Liver (tissue), 9 donors: Measurements from ENCODE around the gene NUDT4. TPM values are rescaled to one million over a fixed set of nuclear protein-coding genes. Genes with fewer than 3 reads are reported as not detected.

Source experiments
- DNase-seq: peaks from one replicate; pipeline ENCODE4 v3.0.0-alpha.2; 2017; ENCODE audit warnings: low spot score
- H3K27ac ChIP-seq, 2 donors: one replicate each; pipeline ENCODE4 v1.7.0; 2013; ENCODE audit warnings: inconsistent platforms in 2 of 2, low read length in 2 of 2, control low read depth in 1 of 2, low read depth in 1 of 2, mild to moderate bottlenecking in 1 of 2
- H3K27me3 ChIP-seq, 4 donors: one replicate each; pipeline versions ENCODE4 v1.6.1 to v1.7.0; 2013; ENCODE audit warnings: low read length in 3 of 4, inconsistent platforms in 1 of 4, mild to moderate bottlenecking in 1 of 4, moderate library complexity in 1 of 4; ENCODE audit not compliant: control insufficient read depth in 4 of 4, insufficient read depth in 4 of 4
- H3K36me3 ChIP-seq, 4 donors: one replicate each; pipeline versions ENCODE4 v1.6.1 to v1.7.0; 2013; ENCODE audit warnings: low read length in 3 of 4, mild to moderate bottlenecking in 3 of 4, low read depth in 1 of 4, moderate library complexity in 1 of 4; ENCODE audit not compliant: control insufficient read depth in 4 of 4, insufficient read depth in 3 of 4
- H3K4me1 ChIP-seq, 4 donors: one replicate each; pipeline versions ENCODE4 v1.6.1 to v1.7.0; 2013; ENCODE audit warnings: low read length in 3 of 4, mild to moderate bottlenecking in 3 of 4, moderate library complexity in 1 of 4; ENCODE audit not compliant: control insufficient read depth in 4 of 4, insufficient read depth in 4 of 4
- H3K4me3 ChIP-seq, 3 donors: one replicate each; pipeline versions ENCODE4 v1.6.1 to v1.7.0; 2013; ENCODE audit warnings: low read length in 3 of 3, control low read depth in 1 of 3, low read depth in 1 of 3, mild to moderate bottlenecking in 1 of 3
- H3K9ac ChIP-seq, 2 donors: one replicate each; pipeline ENCODE4 v1.7.0; 2013; ENCODE audit warnings: low read length in 2 of 2, mild to moderate bottlenecking in 2 of 2, moderate library complexity in 2 of 2, control low read depth in 1 of 2, low read depth in 1 of 2
- H3K9me3 ChIP-seq, 4 donors: one replicate each; pipeline versions ENCODE4 v1.6.1 to v1.7.0; 2013; ENCODE audit warnings: low read length in 3 of 4; ENCODE audit not compliant: control insufficient read depth in 4 of 4
- EGR1 ChIP-seq, 2 donors: IDR thresholded peaks; 2 replicates each; pipeline ENCODE4 v1.6.1; 2016 to 2018; ENCODE audit warnings: antibody characterized with exemption in 2 of 2, low read depth in 2 of 2
- FOXA1 ChIP-seq: IDR thresholded peaks from 2 replicates; pipeline ENCODE4 v1.6.1; 2016; ENCODE audit warnings: antibody characterized with exemption
- FOXA2 ChIP-seq: IDR thresholded peaks from 2 replicates; pipeline ENCODE4 v1.6.1; 2016; ENCODE audit warnings: antibody characterized with exemption
- GABPA ChIP-seq, 2 donors: IDR thresholded peaks in 1 of 2; conservative IDR thresholded peaks in 1 of 2; 2 replicates each; pipeline ENCODE4 v1.6.1; 2016; ENCODE audit warnings: antibody characterized with exemption in 2 of 2, mild to moderate bottlenecking in 1 of 2, moderate library complexity in 1 of 2
- HNF4A ChIP-seq, 2 donors: conservative IDR thresholded peaks; 2 replicates each; pipeline ENCODE4 v1.6.1; 2016; ENCODE audit warnings: antibody characterized with exemption in 2 of 2, mild to moderate bottlenecking in 2 of 2
- HNF4G ChIP-seq: IDR thresholded peaks from 2 replicates; pipeline ENCODE4 v1.6.1; 2016; ENCODE audit warnings: antibody characterized with exemption
- JUND ChIP-seq, 2 donors: IDR thresholded peaks; 2 replicates each; pipeline ENCODE4 v1.6.1; 2016; ENCODE audit warnings: antibody characterized with exemption in 2 of 2
- MAX ChIP-seq: IDR thresholded peaks from 2 replicates; pipeline ENCODE4 v1.6.1; 2016; ENCODE audit warnings: antibody characterized with exemption
- REST ChIP-seq: IDR thresholded peaks from 2 replicates; pipeline ENCODE4 v1.6.1; 2016; ENCODE audit warnings: antibody characterized with exemption, mild to moderate bottlenecking
- RXRA ChIP-seq, 2 donors: IDR thresholded peaks; 2 replicates each; pipeline ENCODE4 v1.6.1; 2017 to 2018; ENCODE audit warnings: antibody characterized with exemption in 2 of 2, mild to moderate bottlenecking in 1 of 2
- YY1 ChIP-seq: IDR thresholded peaks from 2 replicates; pipeline ENCODE4 v1.6.1; 2016; ENCODE audit warnings: antibody characterized with exemption, mild to moderate bottlenecking
- ZBTB33 ChIP-seq: IDR thresholded peaks from 2 replicates; pipeline ENCODE4 v1.6.1; 2016; ENCODE audit warnings: antibody characterized with exemption
- WGBS: extraction: QIAGEN DNeasy Blood & Tissue Kit; methylation state at CpG from one replicate; pipeline ENCODE4 v1.1.7; 2013; 5-methylcytosine and 5-hydroxymethylcytosine counted together
- polyA plus RNA-seq, 2 donors: library from polyadenylated mRNA; stranded (reverse) in 1 of 2; unstranded in 1 of 2; fragments of 200-250 nt in 1 of 2; fragments of >200 nt in 1 of 2; fragmentation: Nextera tagmentation in 1 of 2; extraction: Ambion mirVana in 1 of 2; gene quantifications; one replicate each; pipeline versions ENCODE4 v1.2.1 to v1.2.3, GENCODE V29; 2013 to 2015
- total RNA-seq, 2 donors: library from RNA; depleted of rRNA; stranded (reverse); fragments of >200 nt; gene quantifications; one replicate each; pipeline ENCODE4 v1.2.3, GENCODE V29; 2014
- donor health status: healthy.
- donor health status: healthy.
- donor health status: healthy.
- donor health status: healthy.
- donor health status: healthy.

NUDT4 gene
- total and polyA plus RNA-seq, 4 donors, result 8.9 to 141 (median 11.9) TPM

GRCh38 chr12:93443576-93443975, 65.9 kb downstream of the NUDT4 start:
- H3K36me3 ChIP-seq, result no peaks in the 10 kb centered on the region
- TF ChIP-seq FOXA2 (no peak), JUND (IDR thresholded peaks at IDR 0.05) (no peak), MAX (no peak), GABPA (IDR thresholded peaks at IDR 0.05 in 1 of 2, conservative IDR thresholded peaks at IDR 0.05 in 1 of 2) (no peak), HNF4A (conservative IDR thresholded peaks at IDR 0.05) (no peak), ZBTB33 (no peak), YY1 (no peak), EGR1 (IDR thresholded peaks at IDR 0.05; ENCODE audit: low read depth in 2 of 2) (no peak), FOXA1 (no peak), REST (no peak), RXRA (IDR thresholded peaks at IDR 0.05) (no peak)
- no peak overlapping the region for H3K27ac ChIP-seq
- peaks cover 4 to 29% (median 12%) of the 10 kb centered on the region in 4 donors for H3K4me1 ChIP-seq
- no peak overlapping the region for H3K9ac ChIP-seq
- H3K4me3 ChIP-seq, result no peak overlapping the region
- 98% methylated on average over 4 of the region's 4 CpGs for WGBS
- no peaks in the 10 kb centered on the region for H3K27me3 ChIP-seq
- DNase-seq, result no peak
- H3K9me3 ChIP-seq, result no peaks in the 10 kb centered on the region

GRCh38 chr12:93447555-93448290, 70.0 kb downstream of the NUDT4 start:
- TF ChIP-seq YY1 (no peak), FOXA1 (no peak), HNF4A (conservative IDR thresholded peaks at IDR 0.05) (no peak), HNF4G (no peak), REST (no peak), FOXA2 (no peak)
- peaks cover 0 to 2% (median 0%) of the 10 kb centered on the region in 4 donors for H3K4me1 ChIP-seq
- no peaks in the 10 kb centered on the region for H3K9me3 ChIP-seq
- 81% methylated on average over 4 of the region's 4 CpGs for WGBS
- no peak overlapping the region for H3K27ac ChIP-seq
- no peaks in the 10 kb centered on the region for H3K36me3 ChIP-seq
- no peak overlapping the region for H3K9ac ChIP-seq
- no peak for DNase-seq
- no peak overlapping the region for H3K4me3 ChIP-seq
- no peaks in the 10 kb centered on the region for H3K27me3 ChIP-seq
